ENCODE measurements around the gene IVL.

DNA sequence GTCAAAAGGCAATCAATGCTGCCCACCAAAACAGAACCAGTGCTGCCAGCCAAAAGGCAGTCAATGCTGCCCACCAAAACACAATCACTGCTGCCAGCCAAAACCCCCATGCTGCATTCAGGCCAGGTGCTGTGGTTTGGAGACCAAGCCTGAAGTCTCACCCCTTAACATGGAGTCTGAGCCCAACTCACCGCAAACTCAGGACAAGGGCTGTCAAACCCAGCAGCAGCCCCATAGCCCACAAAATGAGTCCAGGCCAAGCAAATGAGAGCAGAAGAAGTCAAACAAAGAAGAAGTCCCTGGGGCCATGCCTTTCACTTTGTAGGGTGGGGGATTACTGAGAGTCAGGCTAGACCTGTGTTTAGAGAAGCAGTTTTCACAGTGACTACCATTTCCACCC, 23.8 kb upstream of the IVL start:
- TF ChIP-seq, protein P1, sequence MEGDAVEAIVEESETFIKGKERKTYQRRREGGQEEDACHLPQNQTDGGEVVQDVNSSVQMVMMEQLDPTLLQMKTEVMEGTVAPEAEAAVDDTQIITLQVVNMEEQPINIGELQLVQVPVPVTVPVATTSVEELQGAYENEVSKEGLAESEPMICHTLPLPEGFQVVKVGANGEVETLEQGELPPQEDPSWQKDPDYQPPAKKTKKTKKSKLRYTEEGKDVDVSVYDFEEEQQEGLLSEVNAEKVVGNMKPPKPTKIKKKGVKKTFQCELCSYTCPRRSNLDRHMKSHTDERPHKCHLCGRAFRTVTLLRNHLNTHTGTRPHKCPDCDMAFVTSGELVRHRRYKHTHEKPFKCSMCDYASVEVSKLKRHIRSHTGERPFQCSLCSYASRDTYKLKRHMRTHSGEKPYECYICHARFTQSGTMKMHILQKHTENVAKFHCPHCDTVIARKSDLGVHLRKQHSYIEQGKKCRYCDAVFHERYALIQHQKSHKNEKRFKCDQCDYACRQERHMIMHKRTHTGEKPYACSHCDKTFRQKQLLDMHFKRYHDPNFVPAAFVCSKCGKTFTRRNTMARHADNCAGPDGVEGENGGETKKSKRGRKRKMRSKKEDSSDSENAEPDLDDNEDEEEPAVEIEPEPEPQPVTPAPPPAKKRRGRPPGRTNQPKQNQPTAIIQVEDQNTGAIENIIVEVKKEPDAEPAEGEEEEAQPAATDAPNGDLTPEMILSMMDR (IDR thresholded peaks at IDR 0.05) = no peak
- no peak for TF ChIP-seq POLR2AphosphoS5 (IDR thresholded peaks at IDR 0.05; ENCODE audit: low read depth, low read length)
- no peak for TF ChIP-seq SIN3A (IDR thresholded peaks at IDR 0.05; ENCODE audit: borderline replicate concordance, insufficient read depth, low read depth, low read length)

Data from Panc1 (cell line).